Effector memory CD8-positive, alpha-beta T cell (primary cell): Measurements from ENCODE around the gene MST1.
A peak's percentile ranks its signal among the peaks of the same experiment; 100 is the strongest.
"Not testable (repeated sequence)": the region's sequence is repeated elsewhere in the genome, so short reads cannot be mapped to it uniquely, and the experiment has no call there.

Experiments
- ATAC-seq: fragments of 150-1000 bp; cut with Tn5 transposase; replicated peaks from 2 replicates; pipeline ENCODE4 v1.10.0; 2021; ENCODE audit warnings: mild to moderate bottlenecking, moderate library complexity
- DNase-seq, 3 experiments: peaks; one replicate each; pipeline ENCODE4 v3.0.0; 2021
- H3K27ac Mint-ChIP-seq, 2 donors: one replicate each; pipeline ENCODE4 v1.8.0; 2022; ENCODE audit warnings: mild to moderate bottlenecking in 2 of 2, mixed read lengths in 2 of 2, moderate library complexity in 2 of 2
- H3K27me3 Mint-ChIP-seq, 2 donors: one replicate each; pipeline ENCODE4 v1.8.0; 2022; ENCODE audit warnings: mixed read lengths in 2 of 2
- H3K36me3 Mint-ChIP-seq: one replicate; pipeline ENCODE4 v1.8.0; 2022; ENCODE audit warnings: mild to moderate bottlenecking, moderate library complexity, mixed read lengths; ENCODE audit not compliant: insufficient read depth
- H3K4me1 Mint-ChIP-seq, 2 donors: one replicate each; pipeline ENCODE4 v1.8.0; 2022; ENCODE audit warnings: low read depth in 2 of 2, mixed read lengths in 2 of 2
- H3K4me3 Mint-ChIP-seq, 2 donors: one replicate each; pipeline ENCODE4 v1.8.0; 2022; ENCODE audit warnings: mild to moderate bottlenecking in 2 of 2, mixed read lengths in 2 of 2, moderate library complexity in 2 of 2
- H3K9me3 Mint-ChIP-seq, 2 donors: one replicate each; pipeline ENCODE4 v1.8.0; 2022; ENCODE audit warnings: mixed read lengths in 2 of 2

MST1 gene

GRCh38 chr3:49701388-49702077, 12.3 kb upstream of the MST1 start:
- no peak for DNase-seq
- no peak overlapping the region for H3K4me3 Mint-ChIP-seq
- H3K27me3 Mint-ChIP-seq = no peaks in the 10 kb centered on the region
- H3K4me1 Mint-ChIP-seq = peaks cover 5 to 6% of the 10 kb centered on the region in 2 donors
- H3K9me3 Mint-ChIP-seq = no peaks in the 10 kb centered on the region
- no peak for ATAC-seq
- H3K36me3 Mint-ChIP-seq = peaks cover 10% of the 10 kb centered on the region
- no peak overlapping the region for H3K27ac Mint-ChIP-seq

GRCh38 chr3:49700453-49701128, 11.3 kb upstream of the MST1 start:
- ATAC-seq (no peak), DNase-seq (no peak)
- Mint-ChIP-seq H3K9me3 (no peaks in the 10 kb centered on the region), H3K36me3 (peaks cover 10% of the 10 kb centered on the region), H3K4me1 (peaks cover 5 to 6% of the 10 kb centered on the region in 2 donors), H3K27me3 (no peaks in the 10 kb centered on the region), H3K4me3 (no peak overlapping the region), H3K27ac (no peak overlapping the region)

GRCh38 chr3:49700014-49700413, 10.7 kb upstream of the MST1 start:
- no peaks in the 10 kb centered on the region for H3K27me3 Mint-ChIP-seq
- H3K9me3 Mint-ChIP-seq = no peaks in the 10 kb centered on the region
- H3K36me3 Mint-ChIP-seq = peaks cover 10% of the 10 kb centered on the region
- peaks cover 5 to 7% of the 10 kb centered on the region in 2 donors for H3K4me1 Mint-ChIP-seq
- no peak for ATAC-seq
- no peak overlapping the region for H3K27ac Mint-ChIP-seq
- no peak for DNase-seq
- H3K4me3 Mint-ChIP-seq = no peak overlapping the region

GRCh38 chr3:49699281-49699979, 10.2 kb upstream of the MST1 start:
- ATAC-seq (no peak), DNase-seq (no peak)
- Mint-ChIP-seq H3K27ac (no peak overlapping the region), H3K4me1 (peaks cover 5 to 7% of the 10 kb centered on the region in 2 donors), H3K9me3 (no peaks in the 10 kb centered on the region), H3K36me3 (peaks cover 10% of the 10 kb centered on the region), H3K4me3 (no peak overlapping the region), H3K27me3 (no peaks in the 10 kb centered on the region)

GRCh38 chr3:49695350-49696015, 6.2 kb upstream of the MST1 start:
- not testable (repeated sequence) for H3K9me3 Mint-ChIP-seq, ATAC-seq, H3K27ac Mint-ChIP-seq, DNase-seq, H3K36me3 Mint-ChIP-seq, H3K27me3 Mint-ChIP-seq, H3K4me3 Mint-ChIP-seq
- peaks cover 15 to 20% of the 10 kb centered on the region in 2 donors for H3K4me1 Mint-ChIP-seq

- H3K36me3 Mint-ChIP-seq = peaks cover 14% of the 10 kb centered on the region
- not testable (repeated sequence) for H3K27me3 Mint-ChIP-seq, H3K9me3 Mint-ChIP-seq, DNase-seq, ATAC-seq, H3K4me3 Mint-ChIP-seq
- peaks cover 24 to 29% of the 10 kb centered on the region in 2 donors for H3K4me1 Mint-ChIP-seq
- peak overlapping the region in 1 of 2 donors; percentile 23 for H3K27ac Mint-ChIP-seq
These were observed 5.3 kb upstream of the MST1 start for GRCh38 chr3:49694409-49695070.

- ATAC-seq, DNase-seq, H3K9me3 Mint-ChIP-seq, H3K27me3 Mint-ChIP-seq: not testable (repeated sequence)
- H3K4me3 Mint-ChIP-seq = peak overlapping the region in 1 of 2 donors; percentile 98
- H3K27ac Mint-ChIP-seq = peak overlapping the region in 1 of 2 donors; percentile 98
- H3K36me3 Mint-ChIP-seq = peaks cover 30% of the 10 kb centered on the region
- peaks cover 36 to 43% of the 10 kb centered on the region in 2 donors for H3K4me1 Mint-ChIP-seq
These were observed 2.2 kb upstream of the MST1 start for GRCh38 chr3:49691481-49691880.

GRCh38 chr3:49690856-49691255, 1.6 kb upstream of the MST1 start:
- H3K4me3 Mint-ChIP-seq = peak overlapping the region; percentile 97 to 98
- ATAC-seq, DNase-seq, H3K27me3 Mint-ChIP-seq, H3K9me3 Mint-ChIP-seq: not testable (repeated sequence)
- H3K36me3 Mint-ChIP-seq = peaks cover 30% of the 10 kb centered on the region
- peak overlapping the region in 1 of 2 donors; percentile 98 for H3K27ac Mint-ChIP-seq
- H3K4me1 Mint-ChIP-seq = peaks cover 36 to 43% of the 10 kb centered on the region in 2 donors

GRCh38 chr3:49689908-49690624, 792 bp upstream of the MST1 start:
- ATAC-seq, H3K9me3 Mint-ChIP-seq, DNase-seq, H3K27me3 Mint-ChIP-seq: not testable (repeated sequence)
- Mint-ChIP-seq H3K27ac (peak overlapping the region; percentile 98), H3K4me3 (peak overlapping the region; percentile 97 to 98), H3K36me3 (peaks cover 30% of the 10 kb centered on the region), H3K4me1 (peaks cover 39 to 43% of the 10 kb centered on the region in 2 donors)

- H3K9me3 Mint-ChIP-seq, ATAC-seq, DNase-seq, H3K27me3 Mint-ChIP-seq: not testable (repeated sequence)
- H3K4me3 Mint-ChIP-seq = peak overlapping the region; percentile 97 to 98
- H3K27ac Mint-ChIP-seq = peak overlapping the region; percentile 98
- H3K36me3 Mint-ChIP-seq = peaks cover 30% of the 10 kb centered on the region
- peaks cover 34 to 36% of the 10 kb centered on the region in 2 donors for H3K4me1 Mint-ChIP-seq
These were observed 782 bp downstream of the MST1 start for GRCh38 chr3:49688338-49689045.

- H3K27me3 Mint-ChIP-seq, H3K9me3 Mint-ChIP-seq, ATAC-seq, H3K27ac Mint-ChIP-seq, DNase-seq: not testable (repeated sequence)
- H3K4me3 Mint-ChIP-seq = peak overlapping the region in 1 of 2 donors; percentile 63
- H3K4me1 Mint-ChIP-seq = peaks cover 30 to 33% of the 10 kb centered on the region in 2 donors
- peaks cover 27% of the 10 kb centered on the region for H3K36me3 Mint-ChIP-seq
These were observed 1.9 kb downstream of the MST1 start for GRCh38 chr3:49687424-49687795.
